NB4 (cell line): ENCODE data around the gene FXN.

Source experiments
- POLR2A ChIP-seq: IDR thresholded peaks from 2 replicates; pipeline ENCODE4 v1.6.1; 2011; ENCODE audit warnings: mild to moderate bottlenecking; ENCODE audit not compliant: insufficient read length; ENCODE audit errors: extremely low read depth
- TF ChIP-seq, protein P1 (sequence below): IDR thresholded peaks from one replicate; pipeline ENCODE4 v1.5.1; 2012; ENCODE audit warnings: low read depth, low read length

DNA sequence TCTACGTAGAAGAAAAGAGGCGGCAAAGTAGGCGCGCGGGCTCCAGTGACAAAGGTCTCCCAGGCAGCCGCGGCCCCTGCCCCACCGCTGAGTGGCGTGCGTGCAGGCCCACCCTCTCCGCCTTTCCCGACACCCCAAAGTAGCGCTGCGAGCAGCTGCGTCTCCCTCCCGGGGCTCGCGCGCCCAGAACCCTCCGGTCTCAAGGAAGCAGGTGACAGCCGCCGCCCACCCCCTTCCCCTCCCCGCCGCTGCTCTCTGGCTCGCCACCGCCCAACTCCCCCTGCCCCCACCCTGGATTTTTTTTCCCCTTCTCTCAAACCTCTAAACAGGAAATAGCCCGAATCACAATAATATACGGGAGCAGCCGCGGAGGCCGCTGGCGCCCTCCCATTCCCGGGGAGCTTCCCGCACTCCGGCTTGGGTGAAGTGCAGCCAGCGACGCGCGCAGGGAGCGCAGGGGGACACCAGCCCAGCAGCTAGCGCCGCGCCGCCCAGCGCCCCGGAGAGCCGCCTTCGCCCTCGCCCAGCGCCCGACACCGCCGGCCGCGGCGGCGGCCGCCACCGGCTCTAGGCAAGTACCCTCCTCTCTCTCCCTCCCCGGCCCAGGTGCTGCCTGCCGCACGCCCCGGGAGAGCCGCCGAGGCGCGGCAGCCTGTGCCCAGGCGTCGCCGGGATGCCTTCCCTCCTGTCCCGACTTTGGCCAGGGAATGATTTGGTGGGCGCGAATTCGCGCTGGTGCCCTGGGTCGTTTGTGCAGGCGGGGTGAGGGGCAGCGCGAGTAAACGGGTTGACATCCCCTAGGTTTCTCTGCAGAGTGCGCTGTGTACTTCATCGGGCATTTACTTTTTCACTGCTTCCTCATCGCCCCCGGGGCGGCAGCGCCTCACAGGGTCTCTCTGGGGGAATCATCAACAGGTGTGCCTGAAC, 85.9 kb downstream of the FXN start:
- TF ChIP-seq POLR2A: no peak
- TF ChIP-seq, protein P1, sequence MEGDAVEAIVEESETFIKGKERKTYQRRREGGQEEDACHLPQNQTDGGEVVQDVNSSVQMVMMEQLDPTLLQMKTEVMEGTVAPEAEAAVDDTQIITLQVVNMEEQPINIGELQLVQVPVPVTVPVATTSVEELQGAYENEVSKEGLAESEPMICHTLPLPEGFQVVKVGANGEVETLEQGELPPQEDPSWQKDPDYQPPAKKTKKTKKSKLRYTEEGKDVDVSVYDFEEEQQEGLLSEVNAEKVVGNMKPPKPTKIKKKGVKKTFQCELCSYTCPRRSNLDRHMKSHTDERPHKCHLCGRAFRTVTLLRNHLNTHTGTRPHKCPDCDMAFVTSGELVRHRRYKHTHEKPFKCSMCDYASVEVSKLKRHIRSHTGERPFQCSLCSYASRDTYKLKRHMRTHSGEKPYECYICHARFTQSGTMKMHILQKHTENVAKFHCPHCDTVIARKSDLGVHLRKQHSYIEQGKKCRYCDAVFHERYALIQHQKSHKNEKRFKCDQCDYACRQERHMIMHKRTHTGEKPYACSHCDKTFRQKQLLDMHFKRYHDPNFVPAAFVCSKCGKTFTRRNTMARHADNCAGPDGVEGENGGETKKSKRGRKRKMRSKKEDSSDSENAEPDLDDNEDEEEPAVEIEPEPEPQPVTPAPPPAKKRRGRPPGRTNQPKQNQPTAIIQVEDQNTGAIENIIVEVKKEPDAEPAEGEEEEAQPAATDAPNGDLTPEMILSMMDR: no peak
